Measurements from ENCODE around the gene TUB.

DNA sequence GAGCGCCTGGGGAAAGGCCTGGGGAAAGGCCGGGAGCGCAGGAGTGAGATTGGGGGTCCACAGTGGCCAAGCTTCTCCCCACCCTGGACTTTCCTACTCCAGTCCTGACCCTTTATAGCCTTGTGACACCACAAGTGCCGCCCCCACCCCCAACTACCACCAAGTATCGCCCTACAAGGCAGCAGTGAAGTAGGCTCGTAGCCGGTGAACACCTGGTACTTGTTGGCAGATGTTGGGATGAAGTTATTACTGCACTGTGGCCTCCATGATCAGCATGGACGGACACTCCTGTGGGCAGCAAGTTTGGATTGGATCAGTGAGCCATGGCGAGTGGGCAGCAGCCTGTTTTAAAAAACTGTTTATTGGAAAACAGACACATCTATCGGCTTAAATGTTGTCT is 48.9 kb upstream of the TUB start:
- TF ChIP-seq, protein P1, sequence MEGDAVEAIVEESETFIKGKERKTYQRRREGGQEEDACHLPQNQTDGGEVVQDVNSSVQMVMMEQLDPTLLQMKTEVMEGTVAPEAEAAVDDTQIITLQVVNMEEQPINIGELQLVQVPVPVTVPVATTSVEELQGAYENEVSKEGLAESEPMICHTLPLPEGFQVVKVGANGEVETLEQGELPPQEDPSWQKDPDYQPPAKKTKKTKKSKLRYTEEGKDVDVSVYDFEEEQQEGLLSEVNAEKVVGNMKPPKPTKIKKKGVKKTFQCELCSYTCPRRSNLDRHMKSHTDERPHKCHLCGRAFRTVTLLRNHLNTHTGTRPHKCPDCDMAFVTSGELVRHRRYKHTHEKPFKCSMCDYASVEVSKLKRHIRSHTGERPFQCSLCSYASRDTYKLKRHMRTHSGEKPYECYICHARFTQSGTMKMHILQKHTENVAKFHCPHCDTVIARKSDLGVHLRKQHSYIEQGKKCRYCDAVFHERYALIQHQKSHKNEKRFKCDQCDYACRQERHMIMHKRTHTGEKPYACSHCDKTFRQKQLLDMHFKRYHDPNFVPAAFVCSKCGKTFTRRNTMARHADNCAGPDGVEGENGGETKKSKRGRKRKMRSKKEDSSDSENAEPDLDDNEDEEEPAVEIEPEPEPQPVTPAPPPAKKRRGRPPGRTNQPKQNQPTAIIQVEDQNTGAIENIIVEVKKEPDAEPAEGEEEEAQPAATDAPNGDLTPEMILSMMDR (IDR thresholded peaks at IDR 0.05), result no peak
- TF ChIP-seq EZH2 (IDR thresholded peaks at IDR 0.05; ENCODE audit: borderline replicate concordance, insufficient read depth, low read depth, low read length, poor library complexity, severe bottlenecking), result no peak

Measured in B cell (primary cell).